ENCODE data around the gene CTSW.

CTSW gene

GRCh38 chr11:65854852-65855837 is 24.5 kb upstream of the CTSW start:
- in situ Hi-C loops (cut with MboI; ENCODE audit: low sequenced_read_pairs) = no loop called here

- in situ Hi-C loops (cut with MboI; ENCODE audit: low sequenced_read_pairs) = no loop called here
Measured at GRCh38 chr11:65855927-65856363, 23.7 kb upstream of the CTSW start.

- in situ Hi-C loops (cut with MboI; ENCODE audit: low sequenced_read_pairs) = no loop called here
Measured at GRCh38 chr11:65856689-65857499, 22.7 kb upstream of the CTSW start.

- in situ Hi-C loops (cut with MboI; ENCODE audit: low sequenced_read_pairs) = no loop called here
Measured at GRCh38 chr11:65857500-65857852, 22.2 kb upstream of the CTSW start.

GRCh38 chr11:65857853-65858680 is 21.6 kb upstream of the CTSW start, which contains the start of gene CFL1:
TSS of gene CFL1 (minus strand) at chr11:65858180. CDS start at chr11:65858099, 81 bp downstream.
- in situ Hi-C loops (cut with MboI; ENCODE audit: low sequenced_read_pairs) = no loop called here

GRCh38 chr11:65858681-65859087 is 21.0 kb upstream of the CTSW start:
- in situ Hi-C loops (cut with MboI; ENCODE audit: low sequenced_read_pairs) = no loop called here

GRCh38 chr11:65859095-65859811 is 20.4 kb upstream of the CTSW start:
- in situ Hi-C loops (cut with MboI; ENCODE audit: low sequenced_read_pairs) = no loop called here

- in situ Hi-C loops (cut with MboI; ENCODE audit: low sequenced_read_pairs) = no loop called here
Measured at GRCh38 chr11:65859812-65860277, 19.8 kb upstream of the CTSW start.

GRCh38 chr11:65860278-65861164 is 19.1 kb upstream of the CTSW start, which contains the start of gene MUS81:
TSS of gene MUS81 (plus strand) at chr11:65860433. CDS start at chr11:65860754, 321 bp downstream.
- in situ Hi-C loops (cut with MboI; ENCODE audit: low sequenced_read_pairs) = no loop called here

GRCh38 chr11:65861165-65861505 is 18.5 kb upstream of the CTSW start:
- in situ Hi-C loops (cut with MboI; ENCODE audit: low sequenced_read_pairs) = no loop called here

GRCh38 chr11:65861533-65862183 is 18.0 kb upstream of the CTSW start:
- in situ Hi-C loops (cut with MboI; ENCODE audit: low sequenced_read_pairs) = no loop called here

GRCh38 chr11:65862191-65862735 is 17.4 kb upstream of the CTSW start:
- in situ Hi-C loops (cut with MboI; ENCODE audit: low sequenced_read_pairs) = no loop called here

- in situ Hi-C loops (cut with MboI; ENCODE audit: low sequenced_read_pairs) = no loop called here
Measured at GRCh38 chr11:65862941-65863888, 16.4 kb upstream of the CTSW start.

- in situ Hi-C loops (cut with MboI; ENCODE audit: low sequenced_read_pairs) = no loop called here
Measured at GRCh38 chr11:65863889-65864705, 15.5 kb upstream of the CTSW start.

GRCh38 chr11:65864706-65865471 is 14.7 kb upstream of the CTSW start:
- in situ Hi-C loops (cut with MboI; ENCODE audit: low sequenced_read_pairs) = no loop called here

Measured in HL-60/S4 (cell line).